ENCODE measurements around the gene COL26A1.

DNA sequence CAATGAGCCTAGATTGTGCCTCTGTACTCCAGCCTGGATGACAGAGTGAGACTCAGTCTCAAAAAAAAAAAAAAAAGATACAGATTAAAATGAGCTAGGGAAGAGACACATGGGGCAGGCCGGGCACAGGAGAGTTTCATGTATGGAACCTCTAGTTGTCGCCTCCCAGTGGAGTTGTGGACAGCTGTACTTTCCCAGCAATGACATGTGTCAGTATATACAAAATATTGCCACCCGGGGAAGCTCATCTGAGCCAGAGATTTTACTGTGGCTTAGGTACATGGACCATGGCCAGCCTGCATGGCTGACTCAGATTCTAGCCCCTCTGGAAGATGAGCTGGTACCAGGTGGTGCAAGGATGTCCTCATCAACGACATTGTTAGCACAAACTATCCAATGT is 87.4 kb downstream of the COL26A1 start:
- TF ChIP-seq, protein P1, sequence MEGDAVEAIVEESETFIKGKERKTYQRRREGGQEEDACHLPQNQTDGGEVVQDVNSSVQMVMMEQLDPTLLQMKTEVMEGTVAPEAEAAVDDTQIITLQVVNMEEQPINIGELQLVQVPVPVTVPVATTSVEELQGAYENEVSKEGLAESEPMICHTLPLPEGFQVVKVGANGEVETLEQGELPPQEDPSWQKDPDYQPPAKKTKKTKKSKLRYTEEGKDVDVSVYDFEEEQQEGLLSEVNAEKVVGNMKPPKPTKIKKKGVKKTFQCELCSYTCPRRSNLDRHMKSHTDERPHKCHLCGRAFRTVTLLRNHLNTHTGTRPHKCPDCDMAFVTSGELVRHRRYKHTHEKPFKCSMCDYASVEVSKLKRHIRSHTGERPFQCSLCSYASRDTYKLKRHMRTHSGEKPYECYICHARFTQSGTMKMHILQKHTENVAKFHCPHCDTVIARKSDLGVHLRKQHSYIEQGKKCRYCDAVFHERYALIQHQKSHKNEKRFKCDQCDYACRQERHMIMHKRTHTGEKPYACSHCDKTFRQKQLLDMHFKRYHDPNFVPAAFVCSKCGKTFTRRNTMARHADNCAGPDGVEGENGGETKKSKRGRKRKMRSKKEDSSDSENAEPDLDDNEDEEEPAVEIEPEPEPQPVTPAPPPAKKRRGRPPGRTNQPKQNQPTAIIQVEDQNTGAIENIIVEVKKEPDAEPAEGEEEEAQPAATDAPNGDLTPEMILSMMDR (optimal IDR thresholded peaks at IDR 0.05 in 1 of 3, IDR thresholded peaks at IDR 0.05 in 1 of 3, conservative IDR thresholded peaks at IDR 0.05 in 1 of 3; ENCODE audit: extremely low read depth in 1 of 3, insufficient read depth in 2 of 3, low read length in 3 of 3), result no peak
- TF ChIP-seq EZH2 (IDR thresholded peaks at IDR 0.05; ENCODE audit: low read length), result no peak

Data from keratinocyte (primary cell).